GM18868 (cell line): ENCODE measurements around the gene SUSD2.
"Not testable (repeated sequence)": the region's sequence is repeated elsewhere in the genome, so short reads cannot be mapped to it uniquely, and the experiment has no call there.

Source experiments
- ATAC-seq: cut with Tn5 transposase; IDR thresholded peaks from one replicate; pipeline ENCODE4 v1.9.1; 2021; ENCODE audit warnings: mild to moderate bottlenecking, moderate library complexity; ENCODE audit not compliant: unreplicated experiment

Gene SUSD2

GRCh38 chr22:24181088-24181995, at the start of gene SUSD2:
TSS of gene SUSD2 (plus strand) at chr22:24181487. CDS start at chr22:24181520, 33 bp downstream.
- ATAC-seq, result no peak

GRCh38 chr22:24133187-24133965, 47.9 kb upstream of the SUSD2 start:
- ATAC-seq, result no peak

- ATAC-seq, result no peak
These were observed 47.0 kb upstream of the SUSD2 start for GRCh38 chr22:24134090-24134846.

GRCh38 chr22:24136533-24136932, 44.8 kb upstream of the SUSD2 start:
- ATAC-seq, result not testable (repeated sequence)

GRCh38 chr22:24137595-24137994, 43.7 kb upstream of the SUSD2 start:
- ATAC-seq, result no peak

- ATAC-seq, result no peak
These were observed 42.5 kb upstream of the SUSD2 start for GRCh38 chr22:24138649-24139420.

- no peak for ATAC-seq
These were observed 40.9 kb upstream of the SUSD2 start for GRCh38 chr22:24140357-24140756.

- ATAC-seq, result no peak
These were observed 39.7 kb upstream of the SUSD2 start for GRCh38 chr22:24141586-24141985.

GRCh38 chr22:24142241-24142640, 39.0 kb upstream of the SUSD2 start:
- no peak for ATAC-seq

GRCh38 chr22:24142831-24143230, 38.5 kb upstream of the SUSD2 start:
- ATAC-seq, result no peak

- ATAC-seq, result no peak
These were observed 37.1 kb upstream of the SUSD2 start for GRCh38 chr22:24144056-24144777.

GRCh38 chr22:24144778-24145085, 36.6 kb upstream of the SUSD2 start:
- no peak for ATAC-seq

GRCh38 chr22:24145446-24146193, 35.7 kb upstream of the SUSD2 start:
- no peak for ATAC-seq

- ATAC-seq, result no peak
These were observed 35.1 kb upstream of the SUSD2 start for GRCh38 chr22:24146194-24146616.

- no peak for ATAC-seq
These were observed 34.4 kb upstream of the SUSD2 start for GRCh38 chr22:24146791-24147353.

GRCh38 chr22:24147666-24148065, 33.6 kb upstream of the SUSD2 start:
- no peak for ATAC-seq

- no peak for ATAC-seq
These were observed 32.8 kb upstream of the SUSD2 start for GRCh38 chr22:24148266-24149197.

- no peak for ATAC-seq
These were observed 32.1 kb upstream of the SUSD2 start for GRCh38 chr22:24149198-24149590.
